K562 (cell line): ENCODE results near the gene TMCC2. TPM values are rescaled to one million over a fixed set of nuclear protein-coding genes. Genes with fewer than 3 reads are reported as not detected.

ENCODE experiments used
- CEBPB ChIP-seq: fragments of 450-650 bp; IDR thresholded peaks from 2 replicates; pipeline ENCODE4 v1.6.1; 2016; ENCODE audit warnings: missing genetic modification characterization, missing compliant biosample characterization
- CHD1 ChIP-seq: fragments of 200-600 bp; sonication (generic); IDR thresholded peaks from one replicate; pipeline ENCODE4 v1.6.1; 2012; ENCODE audit warnings: mild to moderate bottlenecking, moderate library complexity, low read length, inconsistent platforms
- CLOCK ChIP-seq: fragments of 250-450 bp; sonication (Bioruptor Pico); IDR thresholded peaks from 2 replicates; pipeline ENCODE4 v1.4.0; 2020; ENCODE audit warnings: mild to moderate bottlenecking, moderate library complexity, borderline replicate concordance
- EHMT2 ChIP-seq: fragments of 450-650 bp; IDR thresholded peaks from 2 replicates; pipeline ENCODE4 v1.6.1; 2018; ENCODE audit warnings: antibody characterized with exemption
- FOXP1 ChIP-seq: sonication (generic); formaldehyde crosslinking; IDR thresholded peaks from 2 replicates; pipeline ENCODE4 v1.8.0; 2022; ENCODE audit warnings: mild to moderate bottlenecking, missing genetic modification reagents
- GTF3C2 ChIP-seq: IDR thresholded peaks from 3 replicates; pipeline ENCODE4 v1.6.1; 2011; ENCODE audit warnings: borderline replicate concordance, mild to moderate bottlenecking, moderate library complexity; ENCODE audit not compliant: insufficient read length; ENCODE audit errors: extremely low read depth
- KLF10 ChIP-seq: fragments of 250-450 bp; sonication (Bioruptor Pico); IDR thresholded peaks from 2 replicates; pipeline ENCODE4 v1.6.1; 2021; ENCODE audit warnings: matching md5 sums
- NBN ChIP-seq: fragments of 450-650 bp; IDR thresholded peaks from 2 replicates; pipeline ENCODE4 v1.6.1; 2016; ENCODE audit warnings: low read depth, mild to moderate bottlenecking
- NFE2L1 ChIP-seq: fragments of 450-650 bp; IDR thresholded peaks from 2 replicates; pipeline ENCODE4 v1.6.1; 2016; ENCODE audit warnings: missing genetic modification characterization, low read depth, mild to moderate bottlenecking, missing compliant biosample characterization, moderate library complexity, borderline replicate concordance
- POLR2G ChIP-seq: fragments of 200-400 bp; formaldehyde crosslinking; IDR thresholded peaks from 2 replicates; pipeline ENCODE4 v1.6.1; 2017; ENCODE audit warnings: low read depth, mild to moderate bottlenecking, antibody characterized with exemption, low read length, moderate library complexity
- SIRT6 ChIP-seq: IDR thresholded peaks from one replicate; pipeline ENCODE4 v1.6.1; 2012; ENCODE audit warnings: low read depth, mild to moderate bottlenecking, control low read depth, inconsistent platforms, low read length, moderate library complexity
- TCF15 ChIP-seq: fragments of 250-450 bp; sonication (Bioruptor Pico); IDR thresholded peaks from 2 replicates; pipeline ENCODE4 v1.8.0; 2022; ENCODE audit warnings: moderate library complexity, mild to moderate bottlenecking, inconsistent platforms
- TSC22D4 ChIP-seq: fragments of 450-650 bp; IDR thresholded peaks from 2 replicates; pipeline ENCODE4 v1.6.1; 2016; ENCODE audit warnings: missing genetic modification characterization, missing biosample characterization, control low read depth
- ZC3H8 ChIP-seq: fragments of 450-650 bp; IDR thresholded peaks from 2 replicates; pipeline ENCODE4 v1.6.1; 2017
- polyA plus RNA-seq, 8 experiments: library from polyadenylated mRNA; depleted of rRNA in 4 of 8; stranded (reverse) in 5 of 8; unstranded in 3 of 8; fragments of >200 nt; fragmentation: Nextera tagmentation in 2 of 8; fragmentation: Illumina TruSeq in 1 of 8; extraction: Ambion mirVana in 2 of 8; extraction: Trizol in 1 of 8; gene quantifications; 2 replicates each; pipeline versions ENCODE4 v1.2.1 to v1.2.3, GENCODE V29; 2011 to 2014; ENCODE audit warnings: inconsistent platforms in 1 of 8, missing spikeins in 1 of 8
- total RNA-seq, 7 experiments: library from RNA; depleted of rRNA in 6 of 7; stranded (reverse); fragments of >200 nt in 6 of 7; fragmentation: Illumina TruSeq in 2 of 7; extraction: Trizol in 2 of 7; gene quantifications; 2 replicates each; pipeline versions ENCODE4 v1.2.1 to v1.2.3, GENCODE V29; 2011 to 2021; ENCODE audit warnings: low replicate concordance in 1 of 7
- TF ChIP-seq, protein P1 (sequence below): fragments of 200-800 bp; sonication (Bioruptor generic); IDR thresholded peaks from 2 replicates; pipeline ENCODE4 v1.6.1; 2016; ENCODE audit warnings: missing genetic modification characterization, missing compliant biosample characterization

TMCC2 gene
- total and polyA plus RNA-seq, 9 of the 15 experiments (the other 6 are each of a cell fraction or from before 2014, with no cell fraction given): 0.06 to 1.8 (median 0.98) TPM

GRCh38 chr1:205255941-205256780 is 28.4 kb downstream of the TMCC2 start (continued):
- TF ChIP-seq CLOCK (peak; percentile 20; the same call in 1 of the 2 replicates), NBN (0 out of 2 replicates have a peak, but pooled peaks have one; percentile 54), CHD1 (no peak), EHMT2 (no peak), NFE2L1 (no peak), TCF15 (CRISPR knock-in tag) (no peak), ZC3H8 (no peak), KLF10 (no peak), TSC22D4 (tag) (no peak), GTF3C2 (no peak), POLR2G (no peak), FOXP1 (CRISPR knock-in tag) (no peak), SIRT6 (no peak), CEBPB (no peak)
- TF ChIP-seq, protein P1, sequence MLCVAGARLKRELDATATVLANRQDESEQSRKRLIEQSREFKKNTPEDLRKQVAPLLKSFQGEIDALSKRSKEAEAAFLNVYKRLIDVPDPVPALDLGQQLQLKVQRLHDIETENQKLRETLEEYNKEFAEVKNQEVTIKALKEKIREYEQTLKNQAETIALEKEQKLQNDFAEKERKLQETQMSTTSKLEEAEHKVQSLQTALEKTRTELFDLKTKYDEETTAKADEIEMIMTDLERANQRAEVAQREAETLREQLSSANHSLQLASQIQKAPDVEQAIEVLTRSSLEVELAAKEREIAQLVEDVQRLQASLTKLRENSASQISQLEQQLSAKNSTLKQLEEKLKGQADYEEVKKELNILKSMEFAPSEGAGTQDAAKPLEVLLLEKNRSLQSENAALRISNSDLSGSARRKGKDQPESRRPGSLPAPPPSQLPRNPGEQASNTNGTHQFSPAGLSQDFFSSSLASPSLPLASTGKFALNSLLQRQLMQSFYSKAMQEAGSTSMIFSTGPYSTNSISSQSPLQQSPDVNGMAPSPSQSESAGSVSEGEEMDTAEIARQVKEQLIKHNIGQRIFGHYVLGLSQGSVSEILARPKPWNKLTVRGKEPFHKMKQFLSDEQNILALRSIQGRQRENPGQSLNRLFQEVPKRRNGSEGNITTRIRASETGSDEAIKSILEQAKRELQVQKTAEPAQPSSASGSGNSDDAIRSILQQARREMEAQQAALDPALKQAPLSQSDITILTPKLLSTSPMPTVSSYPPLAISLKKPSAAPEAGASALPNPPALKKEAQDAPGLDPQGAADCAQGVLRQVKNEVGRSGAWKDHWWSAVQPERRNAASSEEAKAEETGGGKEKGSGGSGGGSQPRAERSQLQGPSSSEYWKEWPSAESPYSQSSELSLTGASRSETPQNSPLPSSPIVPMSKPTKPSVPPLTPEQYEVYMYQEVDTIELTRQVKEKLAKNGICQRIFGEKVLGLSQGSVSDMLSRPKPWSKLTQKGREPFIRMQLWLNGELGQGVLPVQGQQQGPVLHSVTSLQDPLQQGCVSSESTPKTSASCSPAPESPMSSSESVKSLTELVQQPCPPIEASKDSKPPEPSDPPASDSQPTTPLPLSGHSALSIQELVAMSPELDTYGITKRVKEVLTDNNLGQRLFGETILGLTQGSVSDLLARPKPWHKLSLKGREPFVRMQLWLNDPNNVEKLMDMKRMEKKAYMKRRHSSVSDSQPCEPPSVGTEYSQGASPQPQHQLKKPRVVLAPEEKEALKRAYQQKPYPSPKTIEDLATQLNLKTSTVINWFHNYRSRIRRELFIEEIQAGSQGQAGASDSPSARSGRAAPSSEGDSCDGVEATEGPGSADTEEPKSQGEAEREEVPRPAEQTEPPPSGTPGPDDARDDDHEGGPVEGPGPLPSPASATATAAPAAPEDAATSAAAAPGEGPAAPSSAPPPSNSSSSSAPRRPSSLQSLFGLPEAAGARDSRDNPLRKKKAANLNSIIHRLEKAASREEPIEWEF (CRISPR knock-in tag): no peak
